Aorta (tissue), 5 donors: ENCODE data around the gene CHRNE. TPM values are rescaled to one million over a fixed set of nuclear protein-coding genes. Genes with fewer than 3 reads are reported as not detected.

ENCODE experiments used
- ATAC-seq: fragments of 200-7000 bp; cut with Tn5 transposase; one replicate; pipeline ENCODE4 v1.9.1; 2022; ENCODE audit warnings: moderate library complexity; ENCODE audit not compliant: low FRiP score
- DNase-seq, 2 donors: peaks; one replicate each; pipeline ENCODE4 v3.0.0-alpha.2; 2020
- H3K27ac ChIP-seq, 2 donors: one replicate each; pipeline ENCODE4 v1.5.1; 2013; ENCODE audit warnings: low read length in 2 of 2, mild to moderate bottlenecking in 2 of 2, moderate library complexity in 2 of 2, control low read depth in 1 of 2, inconsistent platforms in 1 of 2, low read depth in 1 of 2
- H3K27me3 ChIP-seq, 2 donors: one replicate each; pipeline ENCODE4 v1.6.1; 2013; ENCODE audit warnings: control low read depth in 1 of 2, low read length in 1 of 2, mild to moderate bottlenecking in 1 of 2, moderate library complexity in 1 of 2; ENCODE audit not compliant: insufficient read depth in 2 of 2, control insufficient read depth in 1 of 2
- H3K36me3 ChIP-seq, 2 donors: one replicate each; pipeline ENCODE4 v1.6.1; 2013; ENCODE audit warnings: control low read depth in 1 of 2, low read length in 1 of 2, mild to moderate bottlenecking in 1 of 2; ENCODE audit not compliant: insufficient read depth in 2 of 2, control insufficient read depth in 1 of 2
- H3K4me1 ChIP-seq, 2 donors: one replicate each; pipeline ENCODE4 v1.6.1; 2013; ENCODE audit warnings: low read length in 2 of 2, control low read depth in 1 of 2, mild to moderate bottlenecking in 1 of 2, moderate library complexity in 1 of 2; ENCODE audit not compliant: insufficient read depth in 2 of 2, control insufficient read depth in 1 of 2
- H3K4me3 ChIP-seq, 2 donors: one replicate each; pipeline ENCODE4 v1.5.1; 2013; ENCODE audit warnings: low read length in 2 of 2, control low read depth in 1 of 2, mild to moderate bottlenecking in 1 of 2
- H3K9me3 ChIP-seq: one replicate; pipeline ENCODE4 v1.6.1; 2013; ENCODE audit warnings: mild to moderate bottlenecking, low read length; ENCODE audit not compliant: control insufficient read depth
- WGBS, 2 donors: extraction: QIAGEN DNeasy Blood & Tissue Kit; methylation state at CpG; one replicate each; pipeline ENCODE4 v1.1.7; 2013; 5-methylcytosine and 5-hydroxymethylcytosine counted together
- intact Hi-C, 2 donors: fragments of 100-400 bp; cut with DNase I; formaldehyde crosslinking; loops; one replicate each; pipeline versions ENCODE4 v1.14.2 to v1.15.0; 2022
- polyA plus RNA-seq, 2 donors: library from polyadenylated mRNA; stranded (reverse); fragments of 200-250 nt; gene quantifications; one replicate each; pipeline ENCODE4 v1.2.3, GENCODE V29; 2013
- total RNA-seq, 2 donors: library from RNA; stranded (reverse); fragmentation: NEBNext Ultra II Directional; extraction: Animal tissue kit (Norgen Biotek cat#: 25700); gene quantifications; one replicate each; pipeline ENCODE4 v1.2.1, GENCODE V29; 2021
- donor health status: healthy with polysubstance abuse.
- donor health status: Bipolar disorder and iron deficiency.
- donor health status: DM: no; HTN: no; CAD: no.
- donor health status: DM: no; HTN: no; CAD: no.
- donor health status: DM: yes; HTN: yes; CAD: no.

Gene CHRNE
- total and polyA plus RNA-seq, 4 donors = 0.61 to 1.6 (median 0.84) TPM; not detected in 1

DNA sequence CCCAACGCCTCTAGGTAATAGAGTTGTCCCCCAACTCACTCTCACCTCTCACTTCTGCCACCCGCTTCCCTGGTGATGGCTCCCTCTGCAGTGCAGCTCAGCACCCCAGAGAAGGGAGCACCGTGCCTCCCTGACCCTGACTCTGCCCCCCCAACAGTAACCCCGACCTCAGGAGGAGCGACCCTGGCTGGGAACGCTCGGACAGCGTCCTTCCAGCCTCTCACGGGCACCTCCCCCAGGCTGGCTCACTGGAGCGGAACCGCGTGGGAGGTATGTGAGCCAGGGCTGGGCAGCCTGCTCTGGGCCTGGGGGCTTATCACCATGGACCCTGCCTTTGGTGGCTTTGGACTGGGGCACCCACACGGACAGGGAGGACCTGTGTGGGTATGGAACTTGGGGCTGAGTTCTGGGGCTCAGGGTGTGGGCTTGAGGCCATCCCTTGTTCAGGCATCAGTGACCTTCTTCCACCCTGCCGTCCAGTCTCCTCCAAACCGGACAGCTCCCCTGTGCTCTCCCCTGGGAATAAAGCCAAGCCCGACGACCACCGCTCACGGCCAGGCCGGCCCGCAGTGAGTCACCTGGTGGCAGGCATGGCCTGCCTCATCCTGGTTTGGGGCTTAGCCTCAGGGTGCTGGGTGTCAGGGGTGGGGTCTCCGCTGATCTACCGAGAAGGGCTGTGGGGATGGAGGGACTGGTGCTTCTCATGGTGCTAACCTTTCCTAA, 10.2 kb downstream of the CHRNE start:
- no peaks in the 10 kb centered on the region for H3K4me1 ChIP-seq
- no peaks in the 10 kb centered on the region for H3K27me3 ChIP-seq
- ATAC-seq = no peak
- no peak for DNase-seq
- intact Hi-C loops = no loop called here
- WGBS, 2 donors = 81% methylated on average over 23 of the region's 23 CpGs
- no peaks in the 10 kb centered on the region for H3K9me3 ChIP-seq
- H3K27ac ChIP-seq = no peak overlapping the region
- H3K36me3 ChIP-seq = peaks cover 0 to 9% of the 10 kb centered on the region in 2 donors
- no peak overlapping the region for H3K4me3 ChIP-seq

GRCh38 chr17:4891411-4892410, 11.2 kb downstream of the CHRNE start:
- intact Hi-C loops = no loop called here
- ATAC-seq (no peak), DNase-seq (no peak)
- no peaks in the 10 kb centered on the region for H3K27me3 ChIP-seq
- no peak overlapping the region for H3K4me3 ChIP-seq
- no peaks in the 10 kb centered on the region for H3K4me1 ChIP-seq
- peaks cover 0 to 10% of the 10 kb centered on the region in 2 donors for H3K36me3 ChIP-seq
- 90 to 91% methylated on average over 42 of the region's 42 CpGs for WGBS, 2 donors
- H3K9me3 ChIP-seq = no peaks in the 10 kb centered on the region
- H3K27ac ChIP-seq = no peak overlapping the region

DNA sequence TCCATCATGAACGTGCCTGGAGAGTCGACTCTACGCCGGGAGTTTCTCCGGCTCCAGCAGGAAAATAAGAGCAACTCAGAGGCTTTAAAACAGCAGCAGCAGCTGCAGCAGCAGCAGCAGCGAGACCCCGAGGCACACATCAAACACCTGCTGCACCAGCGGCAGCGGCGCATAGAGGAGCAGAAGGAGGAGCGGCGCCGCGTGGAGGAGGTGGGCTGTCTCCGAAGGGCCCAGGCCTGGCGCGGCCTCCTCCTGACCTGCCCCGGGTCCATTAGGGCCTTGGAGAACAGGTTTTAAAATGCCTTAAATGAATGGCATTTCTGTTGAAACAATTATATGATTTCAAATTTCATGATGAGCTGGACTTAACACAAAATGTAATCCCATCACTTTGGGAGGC, 15.3 kb downstream of the CHRNE start:
- Histone ChIP-seq H3K4me1 (no peaks in the 10 kb centered on the region), H3K27me3 (no peaks in the 10 kb centered on the region), H3K4me3 (no peak overlapping the region), H3K9me3 (no peaks in the 10 kb centered on the region), H3K36me3 (peaks cover 0 to 4% of the 10 kb centered on the region in 2 donors), H3K27ac (no peak overlapping the region)
- intact Hi-C loops = loop anchor here (5.0 to 10.0 kb wide), 4 partner anchors 80 to 180 kb away; partner anchors contain the start of genes MED11 (in 2 of the 2), CXCL16 (in 1 of the 2), PLD2 (in 1 of the 2) and ZMYND15 (in 1 of the 2)
- no peak for DNase-seq
- 86 to 90% methylated on average over 18 of the region's 18 CpGs for WGBS, 2 donors
- ATAC-seq = no peak

GRCh38 chr17:4886830-4887229, 16.1 kb downstream of the CHRNE start:
- H3K9me3 ChIP-seq = no peaks in the 10 kb centered on the region
- ATAC-seq (no peak), DNase-seq (no peak)
- no peak overlapping the region for H3K4me3 ChIP-seq
- no peaks in the 10 kb centered on the region for H3K27me3 ChIP-seq
- 93 to 95% methylated on average over 12 of the region's 12 CpGs for WGBS, 2 donors
- H3K4me1 ChIP-seq = no peaks in the 10 kb centered on the region
- no peak overlapping the region for H3K27ac ChIP-seq
- peaks cover 0 to 4% of the 10 kb centered on the region in 2 donors for H3K36me3 ChIP-seq
- intact Hi-C loops = loop anchor here (5.0 to 10.0 kb wide), 4 partner anchors 80 to 180 kb away; partner anchors contain the start of genes MED11 (in 2 of the 2), CXCL16 (in 1 of the 2), PLD2 (in 1 of the 2) and ZMYND15 (in 1 of the 2)

DNA sequence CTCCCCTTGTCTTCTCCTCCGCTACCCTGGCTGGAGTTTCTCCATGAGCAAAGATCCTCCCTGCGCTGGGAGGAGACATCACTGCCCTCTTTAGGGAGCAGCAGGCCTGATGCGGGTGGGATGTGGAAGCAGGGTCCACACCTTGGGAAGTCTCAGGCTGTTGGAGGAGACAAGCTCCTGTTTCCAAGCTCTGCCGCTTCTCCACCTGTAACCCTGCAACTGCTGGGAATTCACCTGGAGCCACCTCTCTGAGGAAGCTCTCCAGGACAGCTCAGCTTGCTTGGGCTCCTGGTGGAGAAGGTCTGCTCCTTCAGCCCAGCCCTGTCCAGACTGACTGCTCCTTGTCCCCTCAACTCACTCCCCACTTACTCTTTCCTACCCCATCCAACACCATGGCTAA, 18.4 kb downstream of the CHRNE start:
- Histone ChIP-seq H3K4me1 (no peaks in the 10 kb centered on the region), H3K9me3 (no peaks in the 10 kb centered on the region), H3K36me3 (peaks cover 0 to 2% of the 10 kb centered on the region in 2 donors), H3K27me3 (no peaks in the 10 kb centered on the region), H3K4me3 (no peak overlapping the region), H3K27ac (no peak overlapping the region)
- DNase-seq (no peak), ATAC-seq (no peak)
- intact Hi-C loops = loop anchor here in 1 of 2 donors (10.0 kb wide), 1 partner anchor 150 kb away; the partner anchor contains the start of genes CXCL16, MED11 and ZMYND15
- WGBS, 2 donors = 97 to 98% methylated on average over 4 of the region's 4 CpGs

- Histone ChIP-seq H3K9me3 (no peaks in the 10 kb centered on the region), H3K4me1 (no peaks in the 10 kb centered on the region), H3K4me3 (no peak overlapping the region), H3K27ac (no peak overlapping the region), H3K27me3 (no peaks in the 10 kb centered on the region), H3K36me3 (peaks cover 0 to 2% of the 10 kb centered on the region in 2 donors)
- WGBS, 2 donors = 35 to 40% methylated on average over 9 of the region's 9 CpGs
- ATAC-seq (peak; percentile 51), DNase-seq (no peak)
- intact Hi-C loops = loop anchor here in 1 of 2 donors (10.0 kb wide), 1 partner anchor 147 kb away; the partner anchor contains the start of genes CXCL16, MED11 and ZMYND15
These were observed 20.9 kb downstream of the CHRNE start for GRCh38 chr17:4881761-4882555.

GRCh38 chr17:4880857-4881256, 22.0 kb downstream of the CHRNE start:
- no peak overlapping the region for H3K4me3 ChIP-seq
- 77 to 88% methylated on average over 13 to 15 of the region's 15 CpGs for WGBS, 2 donors
- H3K36me3 ChIP-seq = no peaks in the 10 kb centered on the region
- DNase-seq (no peak), ATAC-seq (no peak)
- intact Hi-C loops = loop anchor here in 1 of 2 donors (10.0 kb wide), 1 partner anchor 146 kb away; the partner anchor contains the start of genes CXCL16, MED11 and ZMYND15
- no peak overlapping the region for H3K27ac ChIP-seq
- H3K4me1 ChIP-seq = no peaks in the 10 kb centered on the region
- no peaks in the 10 kb centered on the region for H3K9me3 ChIP-seq
- H3K27me3 ChIP-seq = no peaks in the 10 kb centered on the region

GRCh38 chr17:4879601-4880000, 23.3 kb downstream of the CHRNE start:
- no peak for ATAC-seq
- H3K4me1 ChIP-seq = no peaks in the 10 kb centered on the region
- DNase-seq = no peak
- H3K27ac ChIP-seq = no peak overlapping the region
- intact Hi-C loops = no loop called here
- H3K9me3 ChIP-seq = no peaks in the 10 kb centered on the region
- no peaks in the 10 kb centered on the region for H3K36me3 ChIP-seq
- no peaks in the 10 kb centered on the region for H3K27me3 ChIP-seq
- no peak overlapping the region for H3K4me3 ChIP-seq
- 77 to 87% methylated on average over 4 of the region's 4 CpGs for WGBS, 2 donors
